Measurements from ENCODE around the gene MUC5AC. TPM values are rescaled to one million over a fixed set of nuclear protein-coding genes. Genes with fewer than 3 reads are reported as not detected.

MUC5AC gene
- total RNA-seq, 1 experiment from 2014 or later: under 0.01 TPM

- CTCF ChIA-PET: no interaction called here
- DNase-seq (ENCODE audit: low read depth, low spot score): no peak
- TF ChIP-seq ELF1 (IDR thresholded peaks at IDR 0.05; ENCODE audit: borderline replicate concordance, low read depth) (no peak), REST (IDR thresholded peaks at IDR 0.05; ENCODE audit: low read depth) (no peak), CBX3 (IDR thresholded peaks at IDR 0.05; ENCODE audit: low read depth) (no peak), CEBPB (IDR thresholded peaks at IDR 0.05; ENCODE audit: low read depth) (no peak), SIN3A (IDR thresholded peaks at IDR 0.05; ENCODE audit: low read depth) (no peak), POLR2AphosphoS5 (IDR thresholded peaks at IDR 0.05; ENCODE audit: low read depth, low read length) (no peak), RAD21 (IDR thresholded peaks at IDR 0.05; ENCODE audit: low read depth) (no peak), ZFX (IDR thresholded peaks at IDR 0.05) (no peak)
- Histone ChIP-seq H3K36me3 (ENCODE audit: control insufficient read depth in 1 of 2, insufficient read depth in 2 of 2, low read length in 2 of 2) (no peaks in the 10 kb centered on the region), H3K4me2 (ENCODE audit: low read length) (no peak overlapping the region), H3K9ac (ENCODE audit: low read length) (no peak overlapping the region), H4K20me1 (ENCODE audit: insufficient read depth) (no peaks in the 10 kb centered on the region), H3K4me3 (replicated peaks in 1 of 2; ENCODE audit: low read depth in 1 of 2, low read length in 2 of 2) (no peak overlapping the region), H3K27me3 (ENCODE audit: insufficient read depth, low read length) (no peaks in the 10 kb centered on the region), H3K9me3 (ENCODE audit: control insufficient read depth in 1 of 2, insufficient read depth in 1 of 2, low read depth in 1 of 2, low read length in 2 of 2) (no peaks in the 10 kb centered on the region; a peak in 1 of 4 replicates), H3K9me2 (ENCODE audit: insufficient read depth) (no peaks in the 10 kb centered on the region), H3K27ac (ENCODE audit: low read depth, low read length) (no peak overlapping the region), H3K79me2 (ENCODE audit: insufficient read depth, low read length) (no peaks in the 10 kb centered on the region), H2AFZ (ENCODE audit: low read depth, low read length, poor library complexity, severe bottlenecking) (no peak overlapping the region), H3K4me1 (ENCODE audit: control insufficient read depth in 1 of 2, insufficient read depth in 2 of 2, low read length in 2 of 2) (peaks cover 13 to 17% of the 10 kb centered on the region in 2 experiments)
- BruUV-seq (replicated peaks): no TSS peak
- RAD21 ChIA-PET (ENCODE audit: low non-redundant PET in 1 of 2, low total read pairs in 2 of 2, uncharacterized antibody in 2 of 2, unreplicated experiment in 2 of 2): no interaction called here
- intact Hi-C loops (cut with micrococcal nuclease): no loop called here
- POLR2A ChIA-PET: no interaction called here
- no peak for ATAC-seq
Measured at GRCh38 chr11:1207401-1208143, 49.8 kb downstream of the MUC5AC start.
